ENCODE data around the gene BRD2.

BRD2 gene

GRCh38 chr6:32943864-32944649 is 24.3 kb upstream of the BRD2 start:
- TF ChIP-seq CTCF (IDR thresholded peaks at IDR 0.05; ENCODE audit: borderline replicate concordance, control extremely low read depth, extremely low read depth, insufficient read depth, missing control alignments): no peak
- DNase-seq (ENCODE audit: low spot score): peak; percentile 53

DNA sequence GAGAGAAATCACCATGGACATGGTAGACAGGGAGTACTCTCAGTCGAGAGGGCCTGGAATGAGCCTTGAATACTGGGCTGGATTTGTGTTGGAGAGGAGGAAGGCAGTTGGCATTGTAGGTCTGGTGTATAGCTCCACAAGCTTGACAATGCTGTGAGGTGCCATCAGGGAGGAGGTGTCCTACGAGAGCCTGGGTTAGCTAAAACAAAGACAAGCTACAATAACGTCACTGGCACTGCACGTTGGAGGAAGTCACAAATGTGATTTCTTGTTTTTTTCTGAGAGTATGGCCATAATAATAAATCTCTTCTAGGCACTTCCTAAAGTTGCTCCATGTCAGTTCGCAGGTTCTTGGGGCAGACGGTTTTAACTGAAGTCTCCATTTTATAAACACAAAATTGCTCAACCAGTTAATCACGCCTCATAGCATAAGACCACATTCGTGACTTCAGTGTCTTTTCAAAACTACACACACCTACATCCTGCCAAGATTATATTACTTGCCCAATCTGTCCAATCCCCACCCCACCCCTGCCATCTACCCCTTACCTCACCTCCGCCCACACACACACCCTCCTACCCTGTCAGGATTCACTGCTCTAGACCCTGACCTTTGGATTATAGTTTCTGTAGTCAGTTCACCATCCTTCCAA is 23.2 kb upstream of the BRD2 start:
- DNase-seq (ENCODE audit: low spot score): no peak
- in situ Hi-C loops (cut with MboI; ENCODE audit: low sequenced_read_pairs, unreplicated experiment): no loop called here
- no peak for TF ChIP-seq CTCF (IDR thresholded peaks at IDR 0.05; ENCODE audit: borderline replicate concordance, control extremely low read depth, extremely low read depth, insufficient read depth, missing control alignments)

More at GRCh38 chr6:32943864-32944649, 24.3 kb upstream of the BRD2 start:
- in situ Hi-C loops (cut with MboI; ENCODE audit: low sequenced_read_pairs, unreplicated experiment): no loop called here

DNA sequence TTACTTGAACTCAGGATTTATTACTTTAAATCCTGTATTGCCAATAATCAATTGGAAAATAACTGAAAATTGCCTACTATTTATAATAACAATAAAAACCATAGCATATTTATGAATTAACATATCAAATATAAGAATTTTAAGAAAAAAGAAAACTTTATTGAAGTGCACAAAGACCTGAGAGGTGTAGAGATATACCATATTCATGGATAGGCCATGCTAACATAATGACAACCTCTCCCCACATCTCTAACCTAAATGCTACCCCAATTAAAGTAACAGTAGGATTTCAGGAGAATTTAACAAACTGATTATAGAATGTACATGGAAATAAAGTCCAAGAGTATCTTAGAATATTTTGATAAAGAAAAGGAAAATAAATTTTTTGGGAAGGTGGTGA is 22.4 kb upstream of the BRD2 start:
- TF ChIP-seq CTCF (IDR thresholded peaks at IDR 0.05; ENCODE audit: borderline replicate concordance, control extremely low read depth, extremely low read depth, insufficient read depth, missing control alignments): no peak
- in situ Hi-C loops (cut with MboI; ENCODE audit: low sequenced_read_pairs, unreplicated experiment): no loop called here
- DNase-seq (ENCODE audit: low spot score): no peak

DNA sequence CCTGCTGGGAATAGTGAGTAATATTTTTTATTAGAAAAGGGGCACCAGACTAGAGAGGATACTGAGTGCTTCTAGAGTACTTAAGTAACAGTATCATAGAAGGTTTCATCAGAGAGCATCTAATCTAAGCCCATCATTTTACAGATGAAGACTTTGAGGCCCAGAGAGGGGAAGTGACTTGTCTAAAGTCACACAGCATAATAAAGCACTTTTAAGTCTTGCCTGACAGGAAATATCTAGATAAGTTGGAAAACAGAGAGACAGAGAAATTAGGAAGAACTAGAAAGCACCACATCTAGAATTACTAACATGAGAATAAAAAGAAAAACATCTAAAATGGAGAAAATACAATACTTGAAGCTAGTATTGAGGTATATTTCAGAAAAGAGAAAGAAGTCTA is 21.5 kb upstream of the BRD2 start:
- no peak for DNase-seq (ENCODE audit: low spot score)
- in situ Hi-C loops (cut with MboI; ENCODE audit: low sequenced_read_pairs, unreplicated experiment): no loop called here
- no peak for TF ChIP-seq CTCF (IDR thresholded peaks at IDR 0.05; ENCODE audit: borderline replicate concordance, control extremely low read depth, extremely low read depth, insufficient read depth, missing control alignments)

GRCh38 chr6:32947552-32948465 is 20.6 kb upstream of the BRD2 start:
- peak; percentile 62 for TF ChIP-seq CTCF (IDR thresholded peaks at IDR 0.05; ENCODE audit: borderline replicate concordance, control extremely low read depth, extremely low read depth, insufficient read depth, missing control alignments)
- in situ Hi-C loops (cut with MboI; ENCODE audit: low sequenced_read_pairs, unreplicated experiment): no loop called here
- DNase-seq (ENCODE audit: low spot score): no peak

DNA sequence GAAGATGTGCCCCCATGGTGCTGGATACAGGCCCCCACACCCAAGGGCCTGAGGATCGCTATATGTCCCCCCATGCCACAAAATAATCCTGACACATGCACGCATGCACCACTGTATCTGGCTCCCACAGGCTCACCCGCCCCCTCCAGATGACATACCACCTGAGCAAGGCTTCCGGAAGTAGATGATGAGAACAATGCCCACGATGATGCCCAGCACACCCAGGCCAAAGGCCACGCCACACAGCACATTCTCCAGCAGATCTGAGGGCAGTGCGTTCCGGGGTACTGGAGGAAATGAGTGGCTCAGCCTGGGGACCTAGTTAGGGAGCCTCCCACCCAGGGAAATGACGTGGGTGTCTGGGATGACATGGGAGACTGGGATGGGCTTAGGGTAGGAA is 19.3 kb upstream of the BRD2 start:
- DNase-seq (ENCODE audit: low spot score): no peak
- in situ Hi-C loops (cut with MboI; ENCODE audit: low sequenced_read_pairs, unreplicated experiment): no loop called here
- TF ChIP-seq CTCF (IDR thresholded peaks at IDR 0.05; ENCODE audit: borderline replicate concordance, control extremely low read depth, extremely low read depth, insufficient read depth, missing control alignments): no peak
